Measurements from ENCODE around the gene RAPGEF6.

GRCh38 chr5:131423056-131423455 is 212.0 kb downstream of the RAPGEF6 start:
- TF ChIP-seq CTCF (IDR thresholded peaks at IDR 0.05; ENCODE audit: low read depth, low read length, poor library complexity, severe bottlenecking) (peak; percentile 57), EZH2phosphoT487 (IDR thresholded peaks at IDR 0.05; ENCODE audit: borderline replicate concordance, low read length) (no peak)
